Activated CD8-positive, alpha-beta T cell treated with anti-CD3 and anti-CD28 coated beads for 36 hours (primary cell): Measurements from ENCODE around the gene CEMIP. TPM values are rescaled to one million over a fixed set of nuclear protein-coding genes. Genes with fewer than 3 reads are reported as not detected.

Source experiments
- ATAC-seq: fragments of 200-7000 bp; cut with Tn5 transposase; one replicate; pipeline ENCODE4 v1.10.0; 2021; ENCODE audit warnings: mild to moderate bottlenecking, moderate library complexity
- CTCF ChIA-PET: fragments of 350-600 bp; sonication (Branson Sonifier 250); formaldehyde crosslinking; loops from one replicate; lab custom pipeline; 2021; ENCODE audit warnings: antibody characterized with exemption; lab: Charles Lee
- POLR2A ChIA-PET: fragments of 350-600 bp; sonication (Branson Sonifier 250); formaldehyde crosslinking; loops from one replicate; lab custom pipeline; 2021; ENCODE audit warnings: antibody characterized with exemption; lab: Charles Lee
- DNase-seq: peaks from one replicate; pipeline ENCODE4 v3.0.0-alpha.2; 2020
- H3K27ac Mint-ChIP-seq: one replicate; pipeline ENCODE4 v1.8.0; 2021; ENCODE audit warnings: mild to moderate bottlenecking, mixed read lengths
- H3K27me3 Mint-ChIP-seq: one replicate; pipeline ENCODE4 v1.8.0; 2021; ENCODE audit warnings: mixed read lengths
- H3K36me3 Mint-ChIP-seq: one replicate; pipeline ENCODE4 v1.8.0; 2021; ENCODE audit warnings: low read depth, mixed read lengths
- H3K4me1 Mint-ChIP-seq: one replicate; pipeline ENCODE4 v1.8.0; 2021; ENCODE audit warnings: low read depth, mixed read lengths
- H3K4me3 Mint-ChIP-seq: one replicate; pipeline ENCODE4 v1.8.0; 2021; ENCODE audit warnings: mild to moderate bottlenecking, moderate library complexity, mixed read lengths
- H3K9me3 Mint-ChIP-seq: one replicate; pipeline ENCODE4 v1.8.0; 2021; ENCODE audit warnings: mixed read lengths
- intact Hi-C: fragments of 100-400 bp; cut with micrococcal nuclease; formaldehyde crosslinking; loops from one replicate; pipeline ENCODE4 v1.10.0; 2022
- total RNA-seq, 2 experiments: library from RNA; stranded (reverse); gene quantifications; one replicate each; pipeline ENCODE4 v1.2.3, GENCODE V29; 2021
- TF ChIP-seq, protein P1 (sequence below): fragments of 200-600 bp; IDR thresholded peaks from one replicate; pipeline ENCODE4 v1.8.0; 2022; ENCODE audit warnings: antibody characterized with exemption, mild to moderate bottlenecking

The CEMIP gene
- total RNA-seq, 2 experiments from 2014 or later = not detected

DNA sequence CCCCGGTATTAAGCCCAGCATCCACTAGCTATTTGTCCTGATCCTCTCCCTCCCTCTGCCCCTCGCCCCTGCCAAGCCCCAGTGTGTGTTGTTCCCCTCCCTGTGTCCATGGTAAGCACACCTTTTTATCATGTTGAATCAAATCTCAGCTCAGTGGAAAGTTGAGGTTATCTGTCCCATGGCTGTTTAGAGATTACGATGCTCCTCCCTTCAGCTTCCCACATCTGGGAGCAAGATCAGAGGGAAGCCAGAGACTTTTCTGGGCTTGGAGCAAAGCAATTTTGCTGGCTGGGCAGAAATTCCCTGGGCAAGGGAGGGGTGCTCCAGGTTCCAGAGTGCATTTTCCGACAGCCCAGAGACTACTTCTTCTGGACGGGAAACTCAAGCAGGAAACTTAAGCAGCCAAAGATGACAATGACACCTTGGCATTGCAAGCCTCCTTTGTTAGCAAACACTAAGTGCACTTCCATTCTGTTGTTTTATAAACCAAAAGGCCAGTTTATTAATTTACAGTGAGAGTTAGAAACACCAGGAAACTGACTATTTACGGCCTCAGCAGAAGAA is 105.9 kb downstream of the CEMIP start:
- Mint-ChIP-seq H3K27ac (no peak overlapping the region), H3K4me3 (no peak overlapping the region), H3K9me3 (no peaks in the 10 kb centered on the region), H3K27me3 (no peaks in the 10 kb centered on the region), H3K4me1 (peaks cover 6% of the 10 kb centered on the region), H3K36me3 (no peaks in the 10 kb centered on the region)
- POLR2A ChIA-PET = no interaction called here
- intact Hi-C loops = no loop called here
- ATAC-seq (no peak), DNase-seq (no peak)
- TF ChIP-seq, protein P1, sequence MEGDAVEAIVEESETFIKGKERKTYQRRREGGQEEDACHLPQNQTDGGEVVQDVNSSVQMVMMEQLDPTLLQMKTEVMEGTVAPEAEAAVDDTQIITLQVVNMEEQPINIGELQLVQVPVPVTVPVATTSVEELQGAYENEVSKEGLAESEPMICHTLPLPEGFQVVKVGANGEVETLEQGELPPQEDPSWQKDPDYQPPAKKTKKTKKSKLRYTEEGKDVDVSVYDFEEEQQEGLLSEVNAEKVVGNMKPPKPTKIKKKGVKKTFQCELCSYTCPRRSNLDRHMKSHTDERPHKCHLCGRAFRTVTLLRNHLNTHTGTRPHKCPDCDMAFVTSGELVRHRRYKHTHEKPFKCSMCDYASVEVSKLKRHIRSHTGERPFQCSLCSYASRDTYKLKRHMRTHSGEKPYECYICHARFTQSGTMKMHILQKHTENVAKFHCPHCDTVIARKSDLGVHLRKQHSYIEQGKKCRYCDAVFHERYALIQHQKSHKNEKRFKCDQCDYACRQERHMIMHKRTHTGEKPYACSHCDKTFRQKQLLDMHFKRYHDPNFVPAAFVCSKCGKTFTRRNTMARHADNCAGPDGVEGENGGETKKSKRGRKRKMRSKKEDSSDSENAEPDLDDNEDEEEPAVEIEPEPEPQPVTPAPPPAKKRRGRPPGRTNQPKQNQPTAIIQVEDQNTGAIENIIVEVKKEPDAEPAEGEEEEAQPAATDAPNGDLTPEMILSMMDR = no peak
- CTCF ChIA-PET = no interaction called here

DNA sequence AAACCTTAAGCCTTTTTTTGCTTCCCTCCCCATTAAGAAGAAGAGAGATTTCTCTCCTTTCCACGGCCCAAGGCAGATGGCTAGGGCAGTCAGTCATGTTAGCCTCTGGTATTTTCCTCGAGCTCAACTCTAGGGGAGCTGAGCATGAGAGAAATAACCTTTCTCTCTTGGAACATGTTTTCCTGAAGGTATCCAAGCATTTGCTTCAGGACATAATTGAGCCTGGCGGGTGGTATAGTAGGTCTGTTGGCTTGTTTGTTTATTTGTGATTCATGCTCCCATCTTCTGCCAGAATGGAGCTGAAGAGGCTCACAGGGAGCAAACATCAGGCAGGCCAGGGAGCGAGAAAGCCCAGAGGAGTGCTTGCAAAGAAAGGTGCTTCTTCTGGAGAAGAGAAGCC is 108.0 kb downstream of the CEMIP start:
- Mint-ChIP-seq H3K4me1 (peaks cover 6% of the 10 kb centered on the region), H3K27me3 (no peaks in the 10 kb centered on the region), H3K27ac (no peak overlapping the region), H3K9me3 (no peaks in the 10 kb centered on the region), H3K36me3 (no peaks in the 10 kb centered on the region), H3K4me3 (no peak overlapping the region)
- intact Hi-C loops = no loop called here
- TF ChIP-seq, protein P1 = no peak
- DNase-seq (no peak), ATAC-seq (no peak)
- ChIA-PET POLR2A (no interaction called here), CTCF (no interaction called here)

DNA sequence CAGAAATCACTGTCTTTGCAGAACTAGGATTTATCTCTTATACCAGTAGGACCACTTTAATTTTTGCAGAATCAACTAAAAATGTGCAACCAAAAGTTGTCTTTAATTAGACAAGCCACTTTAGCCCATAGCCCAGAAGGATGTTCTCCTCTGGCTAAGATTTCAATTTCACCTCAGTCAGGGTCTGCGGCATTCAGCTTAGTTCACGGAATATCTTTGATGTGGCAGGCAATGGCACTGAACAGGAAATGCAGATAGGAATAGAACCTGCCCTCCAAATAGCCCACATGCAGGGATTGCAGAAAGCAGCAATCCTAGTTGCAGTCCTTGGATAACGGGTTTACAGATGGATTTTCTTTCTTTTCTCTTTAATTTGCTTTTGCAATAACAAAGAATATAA is 109.7 kb downstream of the CEMIP start:
- no peaks in the 10 kb centered on the region for H3K9me3 Mint-ChIP-seq
- ChIA-PET CTCF (no interaction called here), POLR2A (no interaction called here)
- no peak for DNase-seq
- TF ChIP-seq, protein P1 = no peak
- H3K36me3 Mint-ChIP-seq = no peaks in the 10 kb centered on the region
- H3K27me3 Mint-ChIP-seq = no peaks in the 10 kb centered on the region
- no peak overlapping the region for H3K27ac Mint-ChIP-seq
- no peak overlapping the region for H3K4me3 Mint-ChIP-seq
- intact Hi-C loops = no loop called here
- peaks cover 6% of the 10 kb centered on the region for H3K4me1 Mint-ChIP-seq
- ATAC-seq = no peak

DNA sequence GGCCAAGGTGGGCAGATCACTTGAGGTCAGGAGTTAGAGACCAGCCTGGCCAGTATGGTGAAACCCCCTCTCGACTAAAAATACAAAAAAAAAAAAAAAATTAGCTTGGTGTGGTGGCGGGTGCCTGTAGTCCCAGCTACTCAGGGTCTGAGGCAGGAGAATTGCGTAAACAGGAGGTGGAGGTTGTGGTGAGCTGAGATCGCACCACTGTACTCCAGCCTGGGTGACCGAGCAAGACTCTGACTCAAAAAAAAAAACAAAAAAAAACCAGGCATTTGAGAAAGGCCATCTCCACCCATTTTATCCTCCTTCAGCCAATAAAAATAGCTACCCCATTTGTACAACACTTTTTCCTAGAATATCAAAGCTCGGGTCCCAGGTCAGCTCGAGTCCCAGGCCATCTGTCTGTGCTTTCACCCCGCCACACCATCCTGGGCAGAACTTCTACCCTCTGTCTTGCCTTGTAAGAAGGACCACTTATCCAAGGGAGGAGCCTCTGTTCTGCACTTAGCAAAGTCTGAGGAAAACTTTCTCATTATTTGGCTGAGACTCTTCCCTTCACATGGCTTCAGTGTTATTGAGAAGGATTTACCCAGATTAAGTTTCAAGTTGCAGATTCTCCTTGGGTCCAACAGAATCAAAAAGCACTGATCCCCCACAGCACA is 111.3 kb downstream of the CEMIP start:
- no peak overlapping the region for H3K4me3 Mint-ChIP-seq
- ChIA-PET POLR2A (no interaction called here), CTCF (interaction anchor here (2.8 kb wide), 1 partner anchor 79 kb away, joined by 8 read pairs; no protein-coding TSS in a partner anchor)
- H3K27ac Mint-ChIP-seq = no peak overlapping the region
- TF ChIP-seq, protein P1 = no peak
- H3K9me3 Mint-ChIP-seq = no peaks in the 10 kb centered on the region
- intact Hi-C loops = no loop called here
- ATAC-seq = no peak
- DNase-seq = no peak
- H3K4me1 Mint-ChIP-seq = peaks cover 6% of the 10 kb centered on the region
- H3K27me3 Mint-ChIP-seq = no peaks in the 10 kb centered on the region
- H3K36me3 Mint-ChIP-seq = no peaks in the 10 kb centered on the region

DNA sequence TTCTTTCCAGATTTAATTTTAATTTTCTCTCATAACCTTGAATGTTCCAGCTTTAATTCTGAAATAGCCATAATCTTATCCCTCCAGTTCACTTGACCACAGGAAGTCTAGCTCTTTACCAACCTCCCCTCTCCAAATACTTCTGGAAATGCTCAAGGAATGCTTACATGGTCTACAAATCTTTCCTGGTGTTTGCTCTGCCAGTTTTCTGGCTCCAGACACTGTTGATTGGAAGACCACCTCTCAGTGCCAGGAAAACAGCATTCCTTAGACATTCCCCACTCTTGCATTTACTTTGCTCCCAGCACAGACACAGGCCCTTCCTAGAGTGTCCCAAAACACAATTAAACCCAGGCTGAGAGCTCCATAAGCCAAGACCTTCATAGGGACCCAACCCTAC is 111.8 kb downstream of the CEMIP start:
- ChIA-PET POLR2A (no interaction called here), CTCF (interaction anchor here (2.8 kb wide), 1 partner anchor 79 kb away, joined by 8 read pairs; no protein-coding TSS in a partner anchor)
- Mint-ChIP-seq H3K9me3 (peaks cover 3% of the 10 kb centered on the region), H3K36me3 (peaks cover 3% of the 10 kb centered on the region), H3K27me3 (no peaks in the 10 kb centered on the region), H3K4me1 (peaks cover 6% of the 10 kb centered on the region), H3K27ac (no peak overlapping the region), H3K4me3 (no peak overlapping the region)
- TF ChIP-seq, protein P1 = no peak
- ATAC-seq (no peak), DNase-seq (no peak)
- intact Hi-C loops = no loop called here
